Measurements from ENCODE around the gene CEPT1.
"Not testable (repeated sequence)": the region's sequence is repeated elsewhere in the genome, so short reads cannot be mapped to it uniquely, and the experiment has no call there.

The CEPT1 gene

DNA sequence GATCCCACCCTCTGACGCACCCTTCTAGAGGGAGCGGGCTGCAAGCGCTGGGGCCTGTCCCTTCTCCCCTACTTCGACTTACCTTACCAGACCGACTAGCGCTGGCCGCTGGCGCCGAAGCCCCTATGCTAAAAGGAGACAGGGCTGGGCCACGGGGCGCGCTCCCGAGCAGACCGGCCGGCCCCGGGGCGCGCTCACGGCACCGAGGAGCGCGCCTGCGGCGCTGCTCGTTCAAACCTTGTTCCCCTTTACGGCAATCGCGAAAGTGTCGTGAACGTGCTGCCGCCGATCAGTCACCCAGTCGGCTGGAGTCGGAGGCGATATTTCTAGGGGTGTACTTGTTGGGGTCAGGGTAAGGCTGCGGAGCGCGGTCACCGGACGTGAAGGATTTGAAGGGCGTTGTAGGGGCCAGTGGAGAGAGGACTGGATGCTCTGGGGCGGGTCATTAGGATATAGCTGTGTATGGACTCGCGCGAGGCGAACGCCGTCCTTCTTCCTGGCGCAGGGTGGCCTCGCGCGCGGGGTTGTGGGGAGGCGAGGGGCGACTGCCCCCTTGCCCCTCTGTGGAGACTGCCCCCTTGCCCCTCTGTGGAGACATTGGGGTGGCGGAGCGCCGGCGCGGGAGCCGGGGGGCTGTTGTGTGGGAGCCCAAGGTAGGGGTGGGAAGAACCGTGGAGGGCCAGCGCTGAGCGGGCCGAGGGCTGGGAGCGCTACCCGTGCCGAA, at the start of gene CEPT1, which contains the start of gene DRAM2:
TSS of gene CEPT1 (plus strand) at position 268 of the 724 bp plus-strand sequence. CDS start 7,492 bp downstream, outside the sequence.
TSS of gene DRAM2 (minus strand) at position 138 of the 724 bp plus-strand sequence. CDS start 8,539 bp downstream, outside the sequence.
- DNase-seq (ENCODE audit: low read depth in 2 of 2, low spot score in 1 of 2): peak; percentile 81 to 84

DNA sequence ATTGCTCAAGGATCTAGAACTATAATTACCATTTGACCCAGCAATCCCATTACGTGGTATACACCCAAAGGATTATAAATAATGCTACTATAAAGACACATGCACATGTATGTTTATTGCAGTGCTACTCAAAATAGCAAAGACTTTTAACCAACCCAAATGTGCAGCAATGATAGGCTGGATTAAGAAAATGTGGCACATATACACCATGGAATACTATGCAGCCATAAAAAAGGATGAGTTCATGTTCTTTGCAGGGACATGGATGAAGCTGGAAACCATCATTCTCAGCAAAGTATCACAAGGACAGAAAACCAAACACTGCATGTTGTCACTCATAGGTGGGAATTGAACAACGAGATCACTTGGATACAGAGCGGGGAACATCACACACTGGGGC, 44.6 kb upstream of the CEPT1 start:
- DNase-seq (ENCODE audit: low read depth in 2 of 2, low spot score in 1 of 2): not testable (repeated sequence)

DNA sequence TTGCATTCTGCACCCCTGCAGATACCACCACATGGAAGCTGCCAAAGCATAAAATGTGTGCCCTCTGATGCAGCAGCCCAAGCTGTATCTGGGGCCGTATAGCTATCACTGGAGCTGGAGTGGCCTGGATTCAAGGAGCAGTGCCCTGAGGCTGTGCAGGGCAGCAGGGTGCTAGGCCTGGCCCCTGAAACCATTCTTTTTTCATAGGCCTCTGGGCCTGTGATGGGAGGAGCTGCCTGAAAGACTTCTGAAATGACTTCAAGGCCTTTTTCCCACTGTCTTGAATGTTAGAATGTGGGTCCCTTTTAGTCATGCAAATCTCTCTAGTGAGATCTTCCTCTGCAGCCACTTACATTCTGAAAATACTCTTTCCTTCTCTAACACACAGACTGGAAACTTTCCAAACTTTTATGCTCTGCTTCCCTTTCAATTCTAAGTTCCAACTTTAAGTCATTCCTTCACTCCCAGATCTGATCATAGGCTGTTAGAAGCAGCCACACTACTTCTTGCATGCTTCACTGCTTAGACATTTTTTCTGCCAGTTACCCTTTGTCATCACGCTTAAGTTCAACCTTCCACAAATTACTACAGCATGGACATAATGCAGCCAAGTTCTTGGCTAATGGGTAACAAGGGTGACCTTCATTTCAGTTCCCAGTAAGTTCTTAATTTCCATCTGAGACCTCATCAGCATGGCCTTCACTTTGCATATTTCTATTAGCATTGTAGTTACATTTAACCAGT, 42.5 kb upstream of the CEPT1 start:
- no peak for DNase-seq (ENCODE audit: low read depth in 2 of 2, low spot score in 1 of 2)

DNA sequence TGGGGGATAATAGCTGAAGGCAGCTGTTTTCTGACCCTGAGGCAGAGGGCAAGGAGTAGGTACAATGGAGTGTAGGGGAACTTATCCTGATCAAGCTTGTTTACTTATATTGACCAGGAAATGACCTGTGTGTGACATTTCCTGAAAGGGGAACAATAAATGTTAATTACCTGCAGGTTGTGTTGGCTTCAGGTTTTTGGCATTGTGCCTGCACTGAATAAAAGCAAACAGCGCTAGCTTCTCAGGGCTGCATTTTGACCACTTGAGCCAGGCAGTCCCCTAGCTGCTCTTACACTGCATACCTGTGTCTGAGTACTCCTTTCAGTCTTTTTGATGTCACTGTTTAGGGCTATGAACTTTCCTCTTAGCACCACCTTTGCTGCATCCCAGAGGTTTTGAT, 40.7 kb upstream of the CEPT1 start:
- no peak for DNase-seq (ENCODE audit: low read depth in 2 of 2, low spot score in 1 of 2)

DNA sequence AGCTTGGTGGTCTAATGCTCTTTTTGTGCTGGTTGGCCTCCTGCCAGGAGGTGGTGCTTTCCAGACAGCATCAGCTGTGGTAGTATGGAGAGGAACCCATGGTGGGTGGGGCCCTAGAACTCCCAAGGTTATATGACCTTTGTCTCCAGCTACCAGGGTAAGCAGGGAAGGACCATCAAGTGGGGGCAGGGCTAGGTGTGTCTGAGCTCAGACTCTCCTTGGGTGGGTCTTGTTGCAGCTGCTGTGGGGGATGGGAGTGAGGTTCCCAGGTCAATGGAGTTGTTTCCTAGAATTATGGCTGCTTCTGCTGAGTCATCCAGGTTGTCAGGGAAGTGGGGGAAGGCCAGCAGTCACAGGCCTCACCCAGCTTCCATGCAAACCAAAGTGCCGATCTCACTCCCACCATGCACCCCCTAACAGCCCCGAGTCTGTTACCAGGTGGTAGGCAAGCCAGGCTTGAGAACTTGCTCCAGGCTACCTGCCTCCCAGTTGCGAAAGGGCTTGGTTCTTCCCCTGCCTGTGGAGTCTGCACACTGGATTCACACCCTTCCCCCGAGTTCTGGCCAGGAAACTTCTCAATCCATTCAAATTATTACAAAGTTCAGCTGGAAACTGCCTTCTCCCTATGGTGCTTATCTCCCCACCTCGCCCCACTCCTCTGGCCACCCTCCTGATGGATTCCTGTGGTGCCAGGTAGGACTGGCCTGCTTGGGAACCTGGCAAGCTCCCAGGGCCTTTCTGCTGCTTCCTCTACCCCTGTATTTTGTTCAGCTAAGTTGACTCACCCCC, 38.0 kb upstream of the CEPT1 start:
- DNase-seq (ENCODE audit: low read depth in 2 of 2, low spot score in 1 of 2): no peak

DNA sequence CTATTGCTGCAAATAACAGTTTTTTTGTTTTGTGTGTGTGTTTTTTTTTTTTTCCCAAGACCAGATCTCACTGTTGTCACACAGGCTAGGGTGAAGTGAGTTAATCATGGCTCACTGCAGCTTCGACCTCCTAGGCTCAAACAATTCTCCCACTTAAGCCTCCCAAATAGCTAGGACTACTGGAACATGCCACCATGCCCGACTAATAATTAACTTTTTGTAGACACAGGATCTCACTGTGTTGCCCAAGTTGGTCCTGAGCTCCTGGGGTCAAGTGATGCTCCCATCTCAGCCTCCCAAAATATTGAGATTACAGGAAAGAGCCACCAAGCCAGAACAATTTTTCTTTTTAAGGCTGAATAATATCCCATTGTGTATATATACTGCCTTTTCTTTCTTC, 35.0 kb upstream of the CEPT1 start:
- no peak for DNase-seq (ENCODE audit: low read depth in 2 of 2, low spot score in 1 of 2)

DNA sequence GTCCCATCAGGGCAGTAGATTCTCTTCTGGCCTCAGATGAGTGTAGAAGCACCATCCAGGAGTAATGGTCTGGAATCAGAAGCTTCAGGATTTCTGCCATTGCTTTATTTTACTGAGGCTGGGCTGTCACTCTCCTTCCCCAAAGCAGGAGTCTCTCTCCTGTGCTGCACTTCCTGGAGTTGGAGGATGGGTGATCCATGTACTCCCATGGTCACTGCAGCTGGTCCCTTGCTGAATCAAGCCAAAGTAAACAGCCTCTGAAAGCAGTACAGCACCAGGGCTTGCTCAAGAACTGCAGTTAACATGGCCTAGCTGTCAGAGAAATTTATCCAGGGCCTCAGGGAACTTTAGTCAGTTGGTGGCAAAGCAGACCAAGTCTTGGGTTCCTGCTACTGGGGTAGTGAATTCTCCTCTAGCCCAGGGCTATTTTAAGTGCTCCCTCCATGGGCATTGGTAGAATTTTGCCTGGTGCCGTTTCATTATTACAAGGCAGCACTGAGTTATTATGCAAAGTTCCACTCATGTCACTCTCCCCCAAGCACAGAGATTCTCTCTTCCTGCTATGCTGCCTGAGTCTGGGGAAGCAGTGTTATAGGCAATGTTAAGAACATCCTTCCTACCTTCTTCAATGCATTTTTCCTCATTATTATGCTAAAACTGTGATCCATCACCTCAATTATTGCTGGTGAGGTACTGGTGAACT, 29.7 kb upstream of the CEPT1 start:
- DNase-seq (ENCODE audit: low read depth in 2 of 2, low spot score in 1 of 2): no peak

DNA sequence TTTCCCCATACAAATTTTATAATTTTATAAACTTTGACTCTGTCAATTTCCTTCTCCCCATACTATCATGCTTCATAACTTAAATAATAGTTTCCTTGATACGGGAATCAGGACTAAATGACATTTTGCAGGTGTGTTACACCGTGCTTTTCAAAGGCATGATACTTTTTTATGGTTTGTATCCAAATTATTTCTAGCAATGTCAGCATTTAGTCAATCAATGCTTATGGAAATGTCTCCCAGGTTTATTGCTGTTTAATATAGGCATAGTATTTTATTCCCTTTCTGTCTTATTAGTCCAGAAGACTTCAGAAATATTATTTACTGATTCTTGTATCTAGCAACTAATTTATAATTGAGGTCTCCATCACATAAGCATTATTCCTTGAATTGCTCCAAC, 23.5 kb upstream of the CEPT1 start:
- no peak for DNase-seq (ENCODE audit: low read depth in 2 of 2, low spot score in 1 of 2)

DNA sequence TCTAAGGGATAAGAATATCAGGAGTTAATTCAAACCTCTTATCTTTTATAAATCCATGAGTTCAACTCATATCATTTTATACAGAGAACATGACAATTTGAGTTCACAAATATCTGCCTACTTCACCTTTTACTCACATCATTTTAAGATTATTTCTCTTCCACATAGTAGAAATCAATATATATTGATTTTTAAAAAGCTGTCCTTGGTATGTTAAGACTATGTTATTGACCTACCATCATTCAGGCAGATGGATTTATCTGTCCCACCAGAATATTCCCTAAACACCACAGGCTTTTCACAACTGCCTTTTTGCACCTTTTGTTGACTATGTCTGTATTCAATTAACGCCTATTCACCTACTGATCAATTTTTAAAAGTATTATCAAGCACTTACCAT, 13.7 kb upstream of the CEPT1 start:
- DNase-seq (ENCODE audit: low read depth in 2 of 2, low spot score in 1 of 2): no peak

DNA sequence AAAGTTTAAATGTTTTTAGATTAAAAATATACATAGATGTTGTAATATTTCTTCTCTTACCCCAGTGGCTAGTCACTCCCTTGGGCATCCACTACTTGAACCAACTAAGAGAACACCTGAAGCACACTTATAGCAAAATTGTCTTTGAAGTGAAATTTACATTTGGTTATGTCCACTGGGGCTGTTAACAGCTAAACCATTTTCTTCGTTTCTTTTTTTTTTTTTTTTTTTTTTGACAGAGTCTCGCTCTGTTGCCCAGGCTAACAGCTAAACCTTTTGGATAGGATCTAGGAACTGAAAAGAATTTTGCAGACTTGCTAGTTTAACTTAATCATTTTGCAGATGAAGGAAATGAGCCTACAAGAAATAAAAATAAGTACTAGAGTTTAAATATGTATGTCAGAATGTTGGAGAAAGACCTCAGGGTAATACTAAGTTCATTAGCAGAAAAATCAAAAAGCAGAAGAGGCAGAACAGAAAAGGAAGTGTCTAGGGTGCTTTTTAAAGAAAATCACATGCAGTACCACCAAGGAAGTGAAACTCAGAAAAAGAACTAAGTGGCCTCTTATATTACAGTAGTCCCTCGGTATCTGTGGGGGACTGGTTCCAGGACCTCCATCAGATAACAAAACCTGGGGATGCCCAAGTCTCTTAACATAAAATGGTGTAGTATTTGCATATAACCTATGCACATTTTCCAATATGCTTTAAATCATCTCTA, 11.9 kb upstream of the CEPT1 start:
- DNase-seq (ENCODE audit: low read depth in 2 of 2, low spot score in 1 of 2): no peak

DNA sequence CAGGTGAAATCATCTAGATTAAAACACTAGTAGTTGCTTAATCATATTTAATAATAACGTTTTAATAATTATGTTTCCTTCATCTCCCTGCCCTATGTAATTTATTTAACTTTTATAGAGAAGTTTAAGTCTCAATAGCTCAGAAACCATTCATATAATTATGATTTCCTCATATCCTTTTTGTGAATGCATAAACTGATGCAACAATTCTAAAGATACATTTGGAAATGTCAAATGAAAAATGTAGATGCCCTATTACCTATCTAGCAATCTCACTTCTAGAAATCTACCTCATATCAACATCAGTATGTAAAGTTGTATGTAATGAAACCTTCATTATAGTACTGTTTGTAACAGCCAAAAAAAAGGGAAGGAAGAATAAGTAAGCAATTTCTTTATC, 10.6 kb upstream of the CEPT1 start:
- DNase-seq (ENCODE audit: low read depth in 2 of 2, low spot score in 1 of 2): no peak

DNA sequence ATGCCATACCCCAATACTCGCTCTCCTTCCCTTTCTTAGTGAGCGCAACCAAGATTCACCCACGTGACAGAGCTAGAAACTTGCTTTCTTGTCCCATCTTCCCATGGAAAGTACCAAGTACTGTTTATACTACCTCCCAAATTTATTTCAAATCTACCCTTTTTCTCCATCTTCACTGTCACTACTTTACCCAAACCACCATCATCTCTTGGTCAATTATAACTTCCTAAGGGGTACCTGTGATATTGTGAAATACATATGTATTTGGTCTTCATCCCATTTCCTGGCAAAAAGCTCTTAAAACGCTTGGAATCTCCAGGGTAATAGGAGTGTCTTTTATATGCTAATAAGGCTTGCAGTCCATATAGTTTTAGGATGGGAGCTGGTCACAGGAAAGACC, 8.3 kb upstream of the CEPT1 start:
- DNase-seq (ENCODE audit: low read depth in 2 of 2, low spot score in 1 of 2): no peak

DNA sequence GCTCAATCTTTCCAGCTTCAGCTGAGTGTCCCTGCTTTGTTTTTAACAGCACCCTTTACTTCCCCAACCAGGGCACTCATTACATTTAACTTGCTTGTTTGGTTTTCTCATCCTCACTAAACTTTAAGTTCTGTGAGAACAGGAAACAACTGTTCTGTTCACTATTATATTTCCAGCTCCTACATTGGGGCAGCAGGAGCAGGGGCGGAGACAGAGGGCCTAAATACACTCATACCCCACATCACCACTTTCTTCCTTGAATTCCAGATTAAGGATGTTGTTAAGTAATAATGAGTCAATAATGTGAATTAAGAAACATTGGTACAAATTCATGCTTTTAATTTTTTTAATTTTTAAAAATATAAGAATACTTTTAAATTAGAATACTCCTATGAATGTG, 6.2 kb upstream of the CEPT1 start:
- DNase-seq (ENCODE audit: low read depth in 2 of 2, low spot score in 1 of 2): no peak

DNA sequence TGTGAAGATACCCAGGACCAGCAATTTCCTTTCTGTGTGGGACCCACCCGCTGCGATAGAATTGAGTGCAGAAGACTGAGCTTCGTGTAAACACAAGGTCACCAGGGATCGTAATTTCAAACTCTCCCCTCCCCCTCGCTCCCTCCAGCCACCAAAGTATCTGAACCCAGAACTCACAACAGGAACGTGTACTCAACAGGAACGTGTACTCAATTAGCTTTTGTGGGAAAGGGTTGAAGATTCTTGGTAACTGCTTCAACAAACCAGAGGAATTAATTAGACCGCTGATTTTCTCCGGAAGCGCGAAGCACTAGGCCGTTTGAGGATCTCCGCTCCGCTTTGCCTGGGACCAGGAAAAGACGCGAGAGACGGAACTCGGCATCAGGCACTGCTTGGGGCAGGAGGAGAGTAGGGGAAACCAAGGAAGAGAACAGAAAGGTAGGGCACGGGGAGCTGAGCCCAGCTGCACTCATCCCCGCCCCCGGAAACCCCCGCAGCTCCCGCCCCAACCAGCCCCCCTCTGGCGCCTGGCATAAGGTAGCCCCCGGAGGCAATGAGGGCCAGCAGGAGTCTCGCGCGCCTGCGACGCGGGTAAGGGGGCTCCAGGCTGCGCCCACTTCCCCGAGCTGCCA, 583 bp upstream of the CEPT1 start:
- peak in 1 of 2 donors; percentile 12 for DNase-seq (ENCODE audit: low read depth in 2 of 2, low spot score in 1 of 2)

DNA sequence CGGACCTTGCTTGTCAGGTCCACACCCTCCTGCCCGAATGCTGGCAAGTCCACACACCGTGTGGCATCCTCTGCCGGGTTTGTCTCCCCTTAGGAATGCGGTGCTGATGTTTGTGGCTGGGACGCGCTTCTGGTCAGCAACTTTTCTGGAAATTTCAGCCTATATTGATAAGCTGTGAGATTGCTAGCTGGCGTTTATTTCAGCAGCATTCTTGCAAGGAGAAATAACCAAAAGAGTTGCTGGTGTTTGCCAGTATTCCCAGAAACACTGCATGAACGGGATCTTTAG, 601 bp downstream of the CEPT1 start:
- no peak for DNase-seq (ENCODE audit: low read depth in 2 of 2, low spot score in 1 of 2)

DNA sequence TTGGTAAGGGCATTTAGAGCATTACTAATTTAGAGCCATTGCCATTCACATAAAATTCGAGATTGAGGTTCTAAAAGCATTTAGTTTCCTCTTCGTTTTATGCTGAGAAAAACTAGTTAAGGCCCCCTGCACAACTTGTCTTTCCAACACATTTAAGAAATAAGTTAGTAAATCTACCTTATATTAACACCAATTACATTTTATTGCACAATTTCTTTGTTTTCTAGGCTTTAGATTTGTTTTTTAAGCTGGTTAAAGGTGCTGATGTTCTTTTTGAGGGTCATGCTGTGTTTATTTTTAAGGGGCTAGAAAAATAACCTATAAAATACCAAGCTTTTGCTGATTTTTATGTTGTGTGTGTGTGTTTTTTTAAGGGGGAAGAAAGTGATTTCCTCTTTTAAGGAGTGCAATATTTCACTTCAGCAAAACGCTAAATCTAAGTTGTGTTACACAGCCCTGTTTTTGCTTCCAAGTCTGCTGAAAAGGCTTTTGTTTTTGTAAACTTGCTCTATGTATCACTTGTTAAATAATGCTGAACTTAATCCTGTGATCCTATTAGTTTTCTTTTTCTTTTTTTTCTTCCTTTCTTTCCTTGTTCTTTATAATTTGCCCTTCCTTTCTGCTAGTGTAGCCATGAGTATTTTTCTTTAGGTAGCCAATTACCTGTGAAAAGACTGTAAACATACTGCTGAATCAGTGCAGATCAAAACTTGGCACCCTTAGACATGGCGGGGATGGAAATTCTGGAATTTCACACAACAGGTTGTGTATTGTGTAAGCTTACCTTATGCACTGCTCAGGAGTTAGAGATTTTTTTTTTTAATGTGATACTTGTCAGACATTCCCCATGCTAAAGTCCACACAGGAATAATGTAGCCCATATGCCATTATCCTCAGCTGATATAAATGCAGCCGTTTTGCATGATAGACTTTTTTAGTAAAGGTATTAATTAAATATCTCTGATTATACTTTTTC, 1.5 kb downstream of the CEPT1 start:
- DNase-seq (ENCODE audit: low read depth in 2 of 2, low spot score in 1 of 2): no peak

DNA sequence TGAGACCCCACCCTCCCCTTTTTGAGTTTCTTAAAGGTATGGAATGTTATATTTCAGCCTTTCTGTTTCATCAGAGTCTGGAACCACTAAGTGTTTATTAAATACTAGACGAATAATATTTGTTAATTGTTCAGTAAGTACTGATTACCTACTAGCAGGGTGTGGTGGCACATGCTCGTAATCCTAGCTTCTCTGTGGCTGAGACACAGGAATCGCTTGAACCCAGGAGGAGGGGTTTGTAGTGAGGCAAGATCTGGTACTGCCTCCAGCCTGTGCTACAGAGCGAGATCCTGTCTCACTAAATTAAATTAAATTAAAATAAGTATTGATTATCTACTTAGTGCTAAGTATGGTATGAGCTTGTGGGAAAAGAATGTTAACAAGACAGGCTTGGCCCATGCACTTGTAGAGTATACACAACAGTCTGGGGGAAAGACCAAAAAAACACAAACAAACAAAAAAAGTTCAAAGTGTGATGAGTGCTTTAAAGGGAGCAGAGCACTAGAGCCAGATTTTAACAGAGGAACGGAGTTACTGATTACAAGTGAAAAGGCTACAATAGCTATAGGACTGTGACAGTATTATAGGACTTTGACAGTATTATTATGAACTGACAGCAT, 2.4 kb downstream of the CEPT1 start:
- DNase-seq (ENCODE audit: low read depth in 2 of 2, low spot score in 1 of 2): no peak

DNA sequence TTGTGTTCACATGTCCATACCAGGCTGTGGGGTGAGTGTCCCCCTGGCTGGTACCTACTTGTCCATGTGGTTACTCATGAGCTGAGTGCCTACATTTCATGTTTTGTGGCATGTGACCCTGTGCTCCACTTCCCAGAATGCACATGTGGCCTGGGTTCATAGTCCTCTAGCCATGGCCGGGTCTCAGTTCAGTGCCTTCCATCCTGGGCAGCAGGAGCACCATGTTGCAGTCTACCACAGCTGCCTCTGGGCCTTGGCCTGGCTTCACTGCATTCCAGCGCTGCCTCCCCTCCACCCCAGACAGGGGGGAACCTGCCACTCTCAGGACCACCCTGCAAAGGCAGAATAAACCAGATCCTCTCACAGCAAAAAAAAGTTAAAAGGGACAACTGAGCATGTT, 5.5 kb downstream of the CEPT1 start:
- no peak for DNase-seq (ENCODE audit: low read depth in 2 of 2, low spot score in 1 of 2)
